GM19043 (cell line): ENCODE measurements around the gene CASP12.
"Not testable (repeated sequence)": the region's sequence is repeated elsewhere in the genome, so short reads cannot be mapped to it uniquely, and the experiment has no call there.

Experiments used
- ATAC-seq: cut with Tn5 transposase; IDR thresholded peaks from one replicate; pipeline ENCODE4 v1.9.1; 2021; ENCODE audit warnings: low read depth; ENCODE audit not compliant: unreplicated experiment

Gene CASP12

DNA sequence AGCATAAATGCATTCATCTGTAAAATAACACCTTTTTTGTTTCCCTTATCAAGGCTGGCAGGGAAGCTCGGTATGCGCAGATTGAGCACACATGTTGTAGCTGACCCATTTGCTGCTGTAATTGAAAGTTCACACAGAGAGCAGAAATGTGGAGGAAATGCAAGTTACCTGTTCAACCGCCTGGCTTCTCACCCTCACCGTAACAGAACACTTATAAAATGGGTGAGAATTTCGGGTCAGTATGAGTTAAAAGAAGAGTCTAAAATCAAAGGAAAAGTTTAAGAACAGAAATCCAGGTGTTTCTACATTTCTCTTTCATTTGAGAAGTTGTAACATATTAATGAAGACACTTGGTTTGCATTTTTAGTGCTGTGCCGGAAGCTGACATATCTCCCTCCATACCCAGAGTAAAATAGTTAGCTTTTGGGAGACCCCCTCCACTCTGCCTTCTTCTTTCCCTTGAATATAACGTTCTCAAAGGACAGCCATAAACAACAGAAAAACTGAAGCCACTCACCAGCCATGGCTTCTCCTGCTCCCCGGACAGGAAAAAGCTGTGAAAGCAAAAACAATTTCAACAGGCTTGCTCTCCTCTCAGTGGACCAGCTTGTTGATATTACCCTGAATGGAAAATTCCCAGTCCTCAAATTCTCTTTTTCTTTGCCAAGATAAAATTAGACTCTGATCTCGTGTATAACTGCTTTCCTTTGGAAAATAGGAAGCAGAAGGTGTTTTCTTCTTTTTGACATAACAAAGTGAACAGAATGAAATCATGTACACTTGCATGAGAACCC lies at the start of gene CASP12:
CASP12 (minus strand) TSS at position 570 of the 794 bp plus-strand sequence.
- ATAC-seq = peak; percentile 82

DNA sequence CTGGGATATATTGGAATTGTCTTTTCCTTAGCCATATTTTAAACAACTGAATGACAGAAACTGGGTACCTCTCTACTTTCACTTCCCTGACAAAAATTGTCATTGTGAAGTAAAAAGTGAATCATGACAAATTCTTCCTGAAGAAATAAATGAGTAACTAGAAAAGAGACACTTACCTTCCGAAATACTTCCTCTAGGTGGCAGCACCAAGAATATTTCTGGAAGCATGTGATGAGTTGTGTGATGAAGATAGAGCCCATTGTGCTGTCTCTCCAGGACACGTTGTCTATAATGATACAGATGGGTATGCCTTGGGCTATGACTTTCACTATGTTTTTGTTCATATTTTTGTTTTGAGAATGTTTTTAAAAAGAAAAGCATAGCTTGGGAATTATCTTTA lies 48.6 kb upstream of the CASP12 start:
- peak; percentile 93 for ATAC-seq

DNA sequence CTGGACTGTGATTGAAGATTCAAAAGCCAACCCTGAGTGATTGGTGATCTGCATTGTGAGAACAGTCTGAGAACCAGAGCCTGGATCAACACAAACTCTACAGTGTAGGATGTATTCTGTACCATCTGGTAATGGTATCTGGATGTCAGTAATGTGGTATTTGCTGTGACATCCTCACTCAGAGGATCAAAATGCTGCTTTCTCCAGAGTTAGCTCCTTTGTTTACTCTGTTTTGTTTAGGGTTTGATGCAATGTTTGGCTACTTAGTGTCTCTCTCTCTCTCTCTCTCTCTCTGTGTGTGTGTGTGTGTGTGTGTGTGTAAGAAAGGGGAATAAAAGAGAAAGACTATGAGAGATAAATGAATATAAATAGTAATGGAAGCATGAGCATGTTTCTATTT lies 45.8 kb upstream of the CASP12 start:
- ATAC-seq = no peak

DNA sequence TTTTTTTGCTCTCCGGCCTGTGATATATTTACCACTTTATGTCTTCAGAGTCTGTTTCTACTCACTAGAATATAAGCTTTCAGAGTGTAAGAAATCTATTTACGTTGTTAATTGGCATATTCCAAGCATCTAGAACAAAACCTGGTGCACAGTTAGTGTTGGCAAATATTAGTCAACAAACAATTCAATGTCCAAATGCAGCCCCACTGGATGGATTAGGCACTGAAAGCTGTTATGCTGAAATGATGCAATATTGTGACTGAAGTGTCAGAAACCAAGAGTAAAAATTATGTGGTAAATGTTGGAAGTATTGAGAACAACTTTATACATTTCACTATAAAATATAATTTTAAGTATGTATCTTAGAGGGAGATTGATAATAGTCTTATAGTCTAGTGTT lies 45.3 kb upstream of the CASP12 start:
- no peak for ATAC-seq

DNA sequence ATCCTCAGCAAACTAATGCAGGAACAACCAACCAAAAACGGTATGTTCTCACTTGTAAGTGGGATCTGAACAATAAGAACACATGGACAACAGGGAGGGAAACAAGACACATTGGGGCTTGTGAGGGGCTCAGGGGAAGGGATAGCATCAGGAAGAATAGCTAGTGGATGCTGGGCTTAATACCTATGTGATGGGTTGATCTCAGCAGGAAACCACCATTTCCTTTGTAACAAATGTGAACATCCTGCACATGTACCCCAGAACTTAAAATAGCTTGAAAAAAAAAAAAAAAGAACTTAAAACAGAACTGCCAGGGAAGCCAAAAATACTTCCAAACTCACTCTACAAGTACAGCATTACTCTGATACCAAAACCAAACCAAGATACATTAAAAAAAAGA lies 36.3 kb upstream of the CASP12 start:
- no peak for ATAC-seq

DNA sequence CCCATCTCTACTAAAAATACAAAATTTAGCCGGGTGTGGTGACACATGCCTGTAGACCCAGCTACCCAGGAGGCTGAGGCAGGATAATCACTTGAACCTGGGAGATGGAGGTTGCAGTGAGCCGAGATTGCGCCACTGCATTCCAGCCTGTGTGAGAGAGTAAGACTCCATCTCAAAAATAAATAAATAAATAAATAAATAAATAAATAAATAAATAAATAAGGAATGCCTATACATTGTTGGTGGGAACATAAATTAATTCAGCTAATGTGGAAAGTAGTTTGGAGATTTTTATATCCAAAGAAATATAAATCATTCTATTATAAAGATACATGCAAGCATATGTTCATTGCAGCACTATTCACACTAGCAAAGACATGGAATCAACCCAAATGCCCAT lies 35.8 kb upstream of the CASP12 start:
- not testable (repeated sequence) for ATAC-seq

DNA sequence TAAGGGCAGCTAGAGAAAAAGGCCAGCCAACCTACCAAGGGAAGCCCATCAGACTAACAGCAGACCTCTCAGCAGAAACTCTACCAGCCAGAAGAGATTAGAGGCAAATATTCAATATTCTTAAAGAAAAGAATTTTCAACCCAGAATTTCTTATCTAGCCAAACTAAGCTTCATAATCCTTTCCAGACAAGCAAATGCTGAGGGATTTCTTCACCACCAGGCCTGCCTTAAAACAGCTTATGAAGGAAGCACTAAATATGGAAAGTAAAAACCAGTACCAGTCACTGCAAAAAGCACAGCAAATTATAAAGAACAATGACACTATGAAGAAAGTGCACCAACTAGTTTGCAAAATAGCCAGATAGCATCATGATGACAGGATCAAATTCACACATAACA lies 30.6 kb upstream of the CASP12 start:
- ATAC-seq = no peak

DNA sequence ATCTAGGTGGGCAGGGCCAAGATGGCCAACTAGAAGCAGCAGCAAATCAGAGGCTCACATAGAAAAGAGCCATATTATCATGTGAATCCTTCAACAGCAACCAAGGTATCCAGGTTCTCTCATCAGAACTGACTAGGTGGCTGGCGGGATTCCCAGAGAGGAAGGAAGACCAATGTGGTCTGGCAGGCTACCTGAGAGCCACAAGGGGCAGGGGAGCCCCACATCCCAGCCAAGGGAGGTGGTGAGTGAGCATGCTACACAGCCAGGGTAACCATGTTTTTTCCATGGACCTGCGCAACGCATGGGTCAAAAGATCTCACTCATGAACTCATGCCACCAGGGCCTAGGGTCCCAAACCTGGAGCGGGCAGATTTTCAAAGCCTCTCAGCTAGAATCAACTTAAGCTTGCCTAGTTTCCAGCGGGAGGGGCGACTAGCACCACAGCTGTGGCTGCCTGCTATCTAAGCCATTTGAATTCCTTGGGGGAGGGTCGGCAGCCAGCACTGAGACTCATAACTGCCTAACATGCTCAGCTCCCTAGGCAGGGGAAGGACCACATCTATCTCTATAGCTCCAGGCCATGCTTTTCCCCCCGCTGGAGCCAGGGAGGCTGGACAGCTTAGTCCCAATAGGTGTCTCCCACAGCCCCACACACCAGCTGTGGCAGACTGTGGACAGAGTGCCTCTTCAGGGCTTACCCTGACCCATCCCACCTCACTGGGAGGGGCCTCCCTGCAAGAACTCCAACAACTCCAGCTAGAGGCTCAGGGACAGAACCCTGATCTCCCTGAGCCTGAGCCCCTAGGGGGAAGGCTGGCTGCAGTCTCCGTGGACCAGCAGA lies 28.7 kb upstream of the CASP12 start:
- no peak for ATAC-seq

DNA sequence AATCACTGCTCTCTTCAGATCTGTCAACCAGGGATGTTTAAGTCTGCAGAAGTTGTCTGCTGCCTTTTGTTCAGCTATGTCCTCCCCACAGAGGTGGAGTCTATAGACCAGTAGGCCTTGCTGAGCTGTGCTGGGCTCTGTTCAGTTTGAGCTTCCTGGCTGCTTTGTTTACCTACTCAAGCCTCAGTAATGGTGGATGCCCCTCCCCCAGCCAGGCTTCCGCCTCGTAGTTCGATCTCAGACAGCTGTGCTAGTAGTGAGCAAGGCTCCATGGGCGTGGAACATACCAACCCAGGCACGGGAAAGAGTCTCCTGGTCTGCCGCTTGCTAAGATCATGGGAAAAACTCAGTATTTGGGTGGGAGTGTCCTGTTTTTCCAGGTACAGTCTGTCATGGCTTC lies 27.6 kb upstream of the CASP12 start:
- no peak for ATAC-seq

DNA sequence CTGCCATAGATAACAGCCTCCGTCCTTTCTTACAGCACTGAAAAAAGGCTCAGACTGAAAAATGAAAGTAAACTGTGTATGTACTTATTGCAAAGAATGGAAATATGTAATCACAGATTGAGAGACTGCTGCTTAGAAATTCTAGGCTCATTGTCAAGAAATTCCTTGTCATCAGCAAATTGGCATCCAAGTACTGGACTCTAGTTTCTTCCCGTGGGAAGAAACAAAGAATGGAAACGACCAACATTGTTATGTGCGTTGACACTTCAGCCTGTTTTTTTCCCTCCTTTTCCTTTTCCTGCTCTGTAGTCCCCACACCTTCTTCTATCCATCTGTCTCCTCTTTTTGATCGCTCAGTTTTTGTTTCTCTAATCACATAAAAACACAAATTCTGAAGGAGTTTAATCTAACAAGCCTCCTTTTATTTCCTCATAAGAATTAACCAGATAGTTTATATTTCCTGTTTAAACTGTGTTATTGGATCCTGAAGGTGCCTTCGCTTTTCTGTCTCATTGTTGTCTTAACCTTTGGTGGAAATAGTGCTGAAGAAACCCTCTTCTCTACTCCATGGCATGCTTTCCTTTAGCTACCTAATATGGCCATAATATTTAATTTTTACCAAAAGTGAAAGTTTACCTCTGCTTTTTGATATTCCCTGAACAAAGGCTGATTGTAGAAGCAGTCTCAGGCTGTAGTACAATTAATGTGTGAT lies 20.0 kb upstream of the CASP12 start:
- ATAC-seq = peak; percentile 70

DNA sequence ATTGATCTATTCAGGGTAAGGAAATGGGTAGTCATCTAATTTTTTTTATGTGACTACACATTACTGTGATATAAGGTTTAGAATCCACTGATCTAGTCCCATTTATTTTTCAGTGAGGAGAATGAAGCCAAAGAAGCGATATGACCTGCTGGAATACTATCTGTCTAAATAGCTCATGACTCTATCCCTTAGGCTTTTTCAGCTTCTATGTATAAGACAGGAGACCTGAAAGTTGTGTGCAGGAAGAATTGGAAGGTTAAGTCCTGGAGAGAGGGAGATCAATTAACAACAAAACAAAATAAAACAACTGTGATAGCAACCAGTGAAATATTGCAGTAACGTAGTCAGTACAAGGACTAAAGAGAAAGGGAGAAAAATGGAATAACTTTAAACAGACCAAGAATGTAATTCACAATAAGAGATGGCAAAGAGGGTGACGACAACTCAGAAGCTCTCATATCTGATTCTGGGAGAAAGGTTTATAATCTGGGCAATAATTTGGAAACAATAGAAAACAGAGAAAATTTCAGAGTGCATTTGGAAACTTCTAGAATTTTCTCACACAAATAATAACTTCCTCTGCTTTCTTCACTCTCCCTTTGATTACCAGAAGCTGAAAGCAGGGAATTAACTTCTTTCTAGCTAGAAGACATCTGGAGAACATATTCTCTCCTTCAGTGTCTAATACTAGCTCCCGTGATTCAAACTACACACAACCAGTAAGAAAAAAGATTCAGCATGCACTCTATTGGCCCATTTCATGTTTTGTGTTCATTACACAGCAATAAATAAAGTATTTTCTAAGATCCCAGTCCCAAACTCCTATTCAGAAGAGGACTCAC lies 19.2 kb upstream of the CASP12 start:
- ATAC-seq = peak; percentile 32

DNA sequence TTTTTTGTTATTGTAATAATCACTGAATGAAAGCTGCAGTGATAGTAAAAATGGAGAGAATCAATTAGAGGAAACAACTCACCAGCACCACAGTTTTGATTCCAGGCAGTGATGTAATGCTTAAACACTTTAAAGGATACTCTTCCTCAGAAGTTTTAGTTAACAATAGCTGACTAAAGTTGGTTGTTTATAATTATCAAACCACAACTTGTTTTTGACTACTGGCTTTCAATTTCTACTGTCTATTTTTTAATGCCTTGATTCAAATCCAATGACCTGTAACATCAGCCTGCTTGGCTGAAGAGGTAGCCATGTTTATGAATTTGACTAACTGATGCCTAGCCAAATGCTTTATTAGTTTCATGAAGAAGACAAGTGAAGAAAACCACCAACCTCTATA lies 18.2 kb upstream of the CASP12 start:
- ATAC-seq = no peak

DNA sequence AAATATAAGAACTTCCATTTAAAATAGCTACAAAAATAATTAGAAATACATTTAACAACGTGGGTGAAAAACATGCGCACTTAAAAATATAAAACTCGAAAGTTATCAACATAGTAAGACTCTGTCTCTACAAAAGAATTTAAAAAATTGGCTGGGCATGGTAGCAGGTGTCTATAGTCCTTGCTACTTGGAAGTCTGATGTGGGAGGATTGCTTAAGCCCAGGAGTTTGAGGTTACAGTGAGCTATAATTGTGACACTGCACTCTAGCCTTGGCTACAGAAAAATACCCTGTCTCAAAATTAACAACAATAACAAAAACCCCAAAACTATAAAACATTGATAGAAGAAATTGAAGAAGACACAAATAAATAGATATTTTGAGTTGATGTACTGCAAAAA lies 13.8 kb upstream of the CASP12 start:
- ATAC-seq = no peak

DNA sequence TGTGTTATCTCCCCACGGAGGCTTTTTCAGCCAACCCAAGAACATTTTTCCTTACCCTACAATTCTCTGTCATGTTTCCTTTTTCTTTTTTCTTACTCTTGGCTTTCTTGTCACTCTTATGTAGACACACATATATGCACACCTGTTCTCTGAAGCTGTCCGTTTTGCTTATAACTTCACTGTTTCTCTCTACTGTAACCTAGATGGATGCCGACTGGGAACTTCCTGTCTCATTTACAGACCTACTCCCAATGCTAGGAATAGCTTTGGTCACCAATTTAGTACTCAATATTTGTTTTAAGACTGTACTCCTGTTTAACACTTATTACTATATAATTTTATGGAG lies 9.9 kb upstream of the CASP12 start:
- ATAC-seq = no peak

DNA sequence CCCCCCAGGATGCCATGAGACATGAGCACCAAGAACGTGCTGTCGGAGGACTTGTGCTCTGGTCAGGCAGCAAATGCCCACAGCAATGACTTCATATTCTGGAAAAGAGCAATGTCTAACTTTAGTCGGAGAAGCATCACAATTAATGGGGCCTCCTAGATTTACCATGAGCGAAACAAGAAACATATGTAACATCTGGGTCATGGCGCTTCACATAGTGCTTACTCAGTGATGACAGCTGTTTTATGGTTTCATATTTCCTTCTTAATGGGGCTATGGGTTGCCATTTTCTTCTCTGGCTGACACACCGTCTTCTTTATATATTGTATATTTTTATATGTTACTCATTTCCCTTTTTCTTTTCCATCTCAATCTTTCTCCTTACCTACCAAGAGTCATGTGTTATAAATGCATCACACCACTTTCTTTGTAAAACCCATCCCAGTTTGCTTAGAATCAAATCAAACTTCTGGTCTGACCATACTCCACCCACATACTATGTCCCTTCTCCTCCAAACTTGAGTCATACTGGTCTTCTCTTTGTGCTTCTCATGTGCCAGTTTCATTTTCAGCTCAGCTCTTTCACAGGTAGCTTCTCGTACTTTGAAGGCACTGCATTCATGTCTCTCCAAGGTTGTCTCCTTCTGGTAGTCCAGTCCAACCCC lies 9.4 kb upstream of the CASP12 start:
- ATAC-seq = peak; percentile 70

DNA sequence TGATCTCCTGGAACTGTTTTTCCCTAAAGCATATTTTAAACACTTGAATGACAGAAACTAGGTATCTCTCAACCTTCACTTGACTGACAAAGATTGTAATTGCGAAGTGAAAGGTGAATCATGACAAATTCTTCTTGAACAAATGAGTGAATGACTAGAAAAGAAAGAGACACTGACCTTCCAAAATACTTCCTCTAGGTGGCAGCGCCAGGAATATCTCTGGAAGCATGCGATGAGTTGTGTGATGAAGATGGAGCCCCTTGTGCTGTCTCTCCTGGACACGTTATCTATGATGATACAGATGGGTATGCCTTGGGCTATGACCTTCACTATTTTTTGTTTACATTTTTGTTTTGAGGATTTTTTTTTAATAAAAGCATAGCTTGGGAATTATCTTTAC lies 7.0 kb upstream of the CASP12 start:
- ATAC-seq = no peak

DNA sequence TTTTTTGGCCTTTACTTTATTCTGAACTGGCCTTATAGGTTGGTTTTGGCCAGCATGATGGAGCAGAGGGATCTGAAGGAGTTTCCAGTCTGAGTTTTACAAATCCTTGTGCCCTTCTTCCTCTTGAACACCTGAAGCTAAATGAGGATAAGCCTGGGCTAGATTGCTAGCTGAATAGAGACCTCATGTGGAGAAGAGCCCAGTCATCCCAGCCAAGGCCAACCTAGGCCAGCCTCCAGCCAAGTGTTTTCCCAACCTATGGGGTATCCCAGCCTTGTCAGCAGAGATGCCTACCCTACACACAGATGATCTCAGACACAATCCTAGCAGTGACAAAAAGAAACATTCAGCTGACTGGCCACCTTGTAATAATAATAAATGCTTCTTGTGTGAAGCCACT lies 966 bp upstream of the CASP12 start:
- no peak for ATAC-seq

DNA sequence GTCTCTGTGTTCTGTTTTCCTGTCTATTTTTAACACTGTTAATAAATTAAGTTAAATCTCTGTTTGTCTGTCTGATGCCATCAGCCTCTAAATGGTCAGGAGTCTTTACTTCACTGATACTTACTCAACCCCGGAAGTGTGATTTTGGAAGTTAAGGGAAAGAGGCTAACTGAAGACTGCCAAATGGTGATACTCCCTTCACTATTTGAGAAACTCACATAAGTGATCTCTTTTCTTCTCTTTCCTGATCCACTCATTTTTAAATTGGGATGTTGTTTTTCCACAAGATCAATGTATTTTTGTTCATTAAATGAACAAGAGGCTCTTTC lies 389 bp upstream of the CASP12 start:
- no peak for ATAC-seq

DNA sequence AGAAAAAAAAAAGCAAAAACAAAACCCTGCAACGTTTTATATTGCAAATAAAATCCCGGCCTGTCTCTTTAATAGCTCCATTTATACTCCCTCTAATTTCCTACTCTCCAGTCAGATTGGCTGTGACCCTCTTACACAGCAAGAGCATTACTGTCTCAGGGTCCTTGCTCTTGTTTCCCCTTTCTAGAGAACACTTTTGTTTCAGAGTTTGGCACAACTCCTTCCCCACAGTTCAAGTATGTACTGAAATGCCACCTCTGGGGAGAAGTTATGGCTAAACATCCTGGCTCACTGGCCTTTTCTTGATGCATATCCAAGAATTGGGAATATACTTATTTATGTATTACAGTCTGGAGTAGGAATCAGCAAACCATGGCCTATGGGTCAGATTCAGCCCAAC lies 2.6 kb downstream of the CASP12 start:
- no peak for ATAC-seq

DNA sequence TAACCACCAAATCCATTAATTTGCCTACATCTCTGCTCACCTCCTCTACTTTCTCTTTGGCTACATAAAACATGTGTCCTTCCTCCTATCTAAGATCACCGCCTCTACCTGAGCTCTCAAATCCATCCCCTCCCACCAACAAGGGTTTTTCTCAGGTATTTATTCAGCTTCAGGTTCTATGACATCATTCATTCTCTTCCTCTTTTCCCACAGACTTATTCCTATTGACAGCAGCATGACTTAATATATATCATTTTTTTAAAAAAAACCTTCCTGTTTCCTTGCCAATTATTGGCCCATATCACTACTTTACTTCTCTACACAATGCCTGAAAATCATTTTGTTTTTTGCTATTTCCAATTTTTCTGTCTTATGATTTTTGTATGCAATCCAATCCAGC lies 4.4 kb downstream of the CASP12 start:
- ATAC-seq = no peak
